PFSK-1 (cell line): ENCODE results near the gene SLC66A3.

Experiments
- SIN3A ChIP-seq: IDR thresholded peaks from 2 replicates; pipeline ENCODE4 v1.6.1; 2012; ENCODE audit warnings: mild to moderate bottlenecking, low read length, moderate library complexity, borderline replicate concordance; ENCODE audit not compliant: insufficient read depth
- TF ChIP-seq, protein P1 (sequence below), 2 experiments: IDR thresholded peaks; 2 replicates each; pipeline versions ENCODE4 v1.6.1 to v1.8.0; 2011 to 2012; ENCODE audit warnings: low read depth in 2 of 2, low read length in 2 of 2, control low read depth in 1 of 2, inconsistent platforms in 1 of 2, mild to moderate bottlenecking in 1 of 2, moderate library complexity in 1 of 2; ENCODE audit not compliant: insufficient read depth in 1 of 2

DNA sequence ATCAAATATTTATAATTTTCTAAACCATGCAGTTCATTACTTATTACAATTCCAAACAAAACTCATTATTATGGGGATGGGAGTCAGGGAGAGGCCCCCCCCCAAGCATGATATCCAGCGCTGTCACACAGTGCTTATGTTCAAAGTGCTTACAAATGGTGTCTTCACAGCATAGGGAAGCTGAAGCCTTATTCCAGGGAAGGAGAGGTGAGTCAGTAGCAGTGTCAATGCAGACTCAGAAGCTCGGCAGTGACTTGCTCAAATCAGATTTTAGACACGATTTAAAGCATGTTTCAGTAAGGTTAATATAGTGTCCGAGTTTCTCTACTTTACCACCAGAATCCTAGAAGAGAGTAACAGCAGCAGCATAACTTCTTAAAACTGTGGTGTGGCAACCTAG, 24.6 kb downstream of the SLC66A3 start:
- TF ChIP-seq, protein P1, sequence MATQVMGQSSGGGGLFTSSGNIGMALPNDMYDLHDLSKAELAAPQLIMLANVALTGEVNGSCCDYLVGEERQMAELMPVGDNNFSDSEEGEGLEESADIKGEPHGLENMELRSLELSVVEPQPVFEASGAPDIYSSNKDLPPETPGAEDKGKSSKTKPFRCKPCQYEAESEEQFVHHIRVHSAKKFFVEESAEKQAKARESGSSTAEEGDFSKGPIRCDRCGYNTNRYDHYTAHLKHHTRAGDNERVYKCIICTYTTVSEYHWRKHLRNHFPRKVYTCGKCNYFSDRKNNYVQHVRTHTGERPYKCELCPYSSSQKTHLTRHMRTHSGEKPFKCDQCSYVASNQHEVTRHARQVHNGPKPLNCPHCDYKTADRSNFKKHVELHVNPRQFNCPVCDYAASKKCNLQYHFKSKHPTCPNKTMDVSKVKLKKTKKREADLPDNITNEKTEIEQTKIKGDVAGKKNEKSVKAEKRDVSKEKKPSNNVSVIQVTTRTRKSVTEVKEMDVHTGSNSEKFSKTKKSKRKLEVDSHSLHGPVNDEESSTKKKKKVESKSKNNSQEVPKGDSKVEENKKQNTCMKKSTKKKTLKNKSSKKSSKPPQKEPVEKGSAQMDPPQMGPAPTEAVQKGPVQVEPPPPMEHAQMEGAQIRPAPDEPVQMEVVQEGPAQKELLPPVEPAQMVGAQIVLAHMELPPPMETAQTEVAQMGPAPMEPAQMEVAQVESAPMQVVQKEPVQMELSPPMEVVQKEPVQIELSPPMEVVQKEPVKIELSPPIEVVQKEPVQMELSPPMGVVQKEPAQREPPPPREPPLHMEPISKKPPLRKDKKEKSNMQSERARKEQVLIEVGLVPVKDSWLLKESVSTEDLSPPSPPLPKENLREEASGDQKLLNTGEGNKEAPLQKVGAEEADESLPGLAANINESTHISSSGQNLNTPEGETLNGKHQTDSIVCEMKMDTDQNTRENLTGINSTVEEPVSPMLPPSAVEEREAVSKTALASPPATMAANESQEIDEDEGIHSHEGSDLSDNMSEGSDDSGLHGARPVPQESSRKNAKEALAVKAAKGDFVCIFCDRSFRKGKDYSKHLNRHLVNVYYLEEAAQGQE (IDR thresholded peaks at IDR 0.05; ENCODE audit: insufficient read depth in 1 of 2, low read depth in 2 of 2, low read length in 2 of 2): no peak
- TF ChIP-seq SIN3A: no peak
